ENCODE measurements around the gene FAM3D. TPM values are rescaled to one million over a fixed set of nuclear protein-coding genes. Genes with fewer than 3 reads are reported as not detected.

FAM3D gene
- total RNA-seq, 1 experiment from 2014 or later, result not detected

- Histone ChIP-seq H3K36me3 (ENCODE audit: insufficient read depth, low read length, poor library complexity, severe bottlenecking) (no peaks in the 10 kb centered on the region), H3K4me1 (ENCODE audit: insufficient read depth, low read length, poor library complexity, severe bottlenecking) (no peaks in the 10 kb centered on the region), H3K9me3 (ENCODE audit: low read depth, low read length, poor library complexity, severe bottlenecking) (no peaks in the 10 kb centered on the region), H3K4me3 (ENCODE audit: low read depth, low read length, poor library complexity, severe bottlenecking) (no peak overlapping the region), H3K27ac (ENCODE audit: low read depth, low read length, poor library complexity, severe bottlenecking) (no peak overlapping the region), H3K27me3 (replicated peaks; ENCODE audit: insufficient read depth, low read depth, low read length, poor library complexity) (no peaks in the 10 kb centered on the region)
- no peak for DNase-seq (ENCODE audit: low spot score)
- intact Hi-C loops (cut with micrococcal nuclease; ENCODE audit: unreplicated experiment), result no loop called here
- ChIA-PET CTCF (no interaction called here), POLR2A (ENCODE audit: low non-redundant PET) (no interaction called here)
- TF ChIP-seq EZH2 (IDR thresholded peaks at IDR 0.05; ENCODE audit: borderline replicate concordance, low read depth, low read length, poor library complexity, severe bottlenecking), result no peak
- no peak for TF ChIP-seq CTCF (conservative IDR thresholded peaks at IDR 0.05; ENCODE audit: low read depth, low read length)
- BruUV-seq (replicated peaks), result no TSS peak
Observed at GRCh38 chr3:58668247-58668646, 1.7 kb upstream of the FAM3D start.

GRCh38 chr3:58667704-58668103 lies 1.1 kb upstream of the FAM3D start:
- DNase-seq (ENCODE audit: low spot score), result no peak
- ChIA-PET POLR2A (ENCODE audit: low non-redundant PET) (no interaction called here), CTCF (no interaction called here)
- no TSS peak for BruUV-seq (replicated peaks)
- Histone ChIP-seq H3K9me3 (ENCODE audit: low read depth, low read length, poor library complexity, severe bottlenecking) (no peaks in the 10 kb centered on the region), H3K27ac (ENCODE audit: low read depth, low read length, poor library complexity, severe bottlenecking) (no peak overlapping the region), H3K4me3 (ENCODE audit: low read depth, low read length, poor library complexity, severe bottlenecking) (no peak overlapping the region), H3K4me1 (ENCODE audit: insufficient read depth, low read length, poor library complexity, severe bottlenecking) (no peaks in the 10 kb centered on the region), H3K36me3 (ENCODE audit: insufficient read depth, low read length, poor library complexity, severe bottlenecking) (no peaks in the 10 kb centered on the region), H3K27me3 (replicated peaks; ENCODE audit: insufficient read depth, low read depth, low read length, poor library complexity) (no peaks in the 10 kb centered on the region)
- TF ChIP-seq EZH2 (IDR thresholded peaks at IDR 0.05; ENCODE audit: borderline replicate concordance, low read depth, low read length, poor library complexity, severe bottlenecking) (no peak), CTCF (conservative IDR thresholded peaks at IDR 0.05; ENCODE audit: low read depth, low read length) (no peak)
- intact Hi-C loops (cut with micrococcal nuclease; ENCODE audit: unreplicated experiment), result no loop called here

DNA sequence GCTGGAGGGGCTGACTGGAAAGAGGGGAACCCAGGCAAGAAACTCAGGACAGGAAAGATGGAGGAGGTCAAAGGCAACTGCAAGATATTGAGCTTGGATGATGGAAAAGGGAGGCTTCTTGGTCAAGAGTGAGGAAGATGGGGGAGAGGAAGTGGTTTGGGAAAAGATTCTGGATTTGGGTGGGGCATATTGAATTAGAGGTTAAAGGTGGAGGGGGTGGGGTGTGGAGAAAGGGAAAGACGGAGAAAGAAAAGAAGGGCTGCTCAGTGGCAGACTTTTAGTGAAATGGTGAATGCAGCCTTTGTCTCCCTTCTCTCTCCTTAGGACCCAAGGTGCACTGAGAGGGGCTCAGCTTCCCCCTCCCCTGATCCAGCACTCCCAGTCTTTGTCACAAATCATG lies 655 bp upstream of the FAM3D start:
- no peak for DNase-seq (ENCODE audit: low spot score)
- intact Hi-C loops (cut with micrococcal nuclease; ENCODE audit: unreplicated experiment), result no loop called here
- Histone ChIP-seq H3K27me3 (replicated peaks; ENCODE audit: insufficient read depth, low read depth, low read length, poor library complexity) (no peaks in the 10 kb centered on the region), H3K27ac (ENCODE audit: low read depth, low read length, poor library complexity, severe bottlenecking) (no peak overlapping the region), H3K9me3 (ENCODE audit: low read depth, low read length, poor library complexity, severe bottlenecking) (no peaks in the 10 kb centered on the region), H3K36me3 (ENCODE audit: insufficient read depth, low read length, poor library complexity, severe bottlenecking) (no peaks in the 10 kb centered on the region), H3K4me3 (ENCODE audit: low read depth, low read length, poor library complexity, severe bottlenecking) (no peak overlapping the region), H3K4me1 (ENCODE audit: insufficient read depth, low read length, poor library complexity, severe bottlenecking) (no peaks in the 10 kb centered on the region)
- BruUV-seq (replicated peaks), result no TSS peak
- TF ChIP-seq CTCF (conservative IDR thresholded peaks at IDR 0.05; ENCODE audit: low read depth, low read length) (no peak), EZH2 (IDR thresholded peaks at IDR 0.05; ENCODE audit: borderline replicate concordance, low read depth, low read length, poor library complexity, severe bottlenecking) (no peak)
- CTCF ChIA-PET, result no interaction called here
- POLR2A ChIA-PET (ENCODE audit: low non-redundant PET), result no interaction called here
